ENCODE measurements around the gene MALL.
"Not testable (repeated sequence)": the region's sequence is repeated elsewhere in the genome, so short reads cannot be mapped to it uniquely, and the experiment has no call there.

Gene MALL

GRCh38 chr2:110050222-110050621 is 65.4 kb downstream of the MALL start:
- DNase-seq (ENCODE audit: low read depth), result not testable (repeated sequence)

GRCh38 chr2:110049769-110050168 is 65.9 kb downstream of the MALL start:
- DNase-seq (ENCODE audit: low read depth), result not testable (repeated sequence)

DNA sequence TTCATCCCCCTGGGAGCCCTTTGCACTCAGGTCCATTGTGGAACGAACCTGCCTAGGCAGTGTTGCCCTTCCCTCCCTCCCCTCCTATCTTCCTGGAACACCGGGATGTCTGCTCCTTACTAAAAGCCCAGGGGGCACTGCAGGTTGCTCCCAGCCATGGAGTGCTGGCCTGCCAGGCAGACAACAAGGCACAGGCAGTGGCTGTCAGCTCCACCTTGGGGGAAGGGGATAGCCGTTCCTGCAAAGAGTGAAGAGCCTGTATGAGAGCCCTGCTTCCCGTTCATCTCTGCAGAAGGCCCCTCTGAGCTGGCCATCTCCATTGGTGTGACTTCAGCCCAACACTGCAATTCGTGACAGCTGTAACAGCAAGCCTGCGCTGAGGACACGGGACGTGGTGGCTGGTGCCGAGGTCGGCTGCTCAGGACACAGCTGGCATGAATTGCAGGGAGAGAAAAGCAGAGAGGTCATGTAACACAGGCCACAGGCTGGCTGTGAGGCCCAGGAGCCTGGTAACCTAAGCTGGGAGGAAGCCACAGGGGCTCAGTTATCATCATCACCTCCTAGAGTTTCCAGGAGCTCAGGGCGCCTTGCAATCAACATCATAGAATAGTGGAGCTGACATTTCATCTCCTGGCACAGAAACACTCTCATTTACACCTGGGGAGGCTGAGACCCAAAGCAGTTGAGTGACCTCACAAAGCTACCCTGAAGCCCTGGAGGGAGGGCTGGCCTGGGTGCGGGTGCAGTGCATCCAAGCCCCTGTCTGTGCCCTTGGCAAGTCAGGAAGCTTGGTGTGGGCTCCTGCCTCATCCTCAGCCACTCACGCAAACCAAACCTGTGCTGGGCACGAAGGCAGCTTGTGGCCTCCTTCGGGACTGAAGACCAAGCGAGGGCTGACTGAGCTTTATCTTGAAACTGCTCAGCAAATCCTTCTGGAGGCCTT is 67.1 kb downstream of the MALL start:
- DNase-seq (ENCODE audit: low read depth), result not testable (repeated sequence)

GRCh38 chr2:110047225-110047624 is 68.4 kb downstream of the MALL start:
- not testable (repeated sequence) for DNase-seq (ENCODE audit: low read depth)

GRCh38 chr2:110041941-110042660 is 73.5 kb downstream of the MALL start:
- not testable (repeated sequence) for DNase-seq (ENCODE audit: low read depth)

DNA sequence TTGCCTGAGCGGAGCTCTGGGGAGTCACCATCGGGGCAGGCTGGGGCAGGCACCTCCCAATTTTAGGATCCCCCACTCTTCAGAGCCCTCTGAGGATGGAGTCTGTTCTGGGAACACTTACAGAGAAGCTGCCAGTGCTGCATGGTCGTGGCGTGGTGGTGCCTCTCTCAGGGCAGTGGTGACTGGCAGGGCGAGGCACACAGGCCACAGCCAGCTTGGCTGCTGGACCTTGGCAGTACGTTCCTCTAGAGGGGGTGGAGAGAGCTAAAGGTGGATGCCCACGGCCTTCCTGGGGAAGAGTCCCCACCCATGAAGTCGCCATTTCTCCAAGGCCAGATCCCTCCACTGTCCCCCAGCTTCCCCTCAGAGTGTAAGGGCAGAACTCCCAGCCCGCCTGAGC is 78.3 kb downstream of the MALL start:
- DNase-seq (ENCODE audit: low read depth), result not testable (repeated sequence)

- DNase-seq (ENCODE audit: low read depth), result not testable (repeated sequence)
Observed at GRCh38 chr2:110035384-110035783, 80.2 kb downstream of the MALL start.

- not testable (repeated sequence) for DNase-seq (ENCODE audit: low read depth)
Observed at GRCh38 chr2:110034935-110035334, 80.7 kb downstream of the MALL start.
